Iris pigment epithelial cell (primary cell): ENCODE measurements around the gene CKMT2.

Experiments
- DNase-seq: peaks from one replicate; pipeline ENCODE4 v3.0.0-alpha.2; 2011; ENCODE audit warnings: low read depth

Gene CKMT2

DNA sequence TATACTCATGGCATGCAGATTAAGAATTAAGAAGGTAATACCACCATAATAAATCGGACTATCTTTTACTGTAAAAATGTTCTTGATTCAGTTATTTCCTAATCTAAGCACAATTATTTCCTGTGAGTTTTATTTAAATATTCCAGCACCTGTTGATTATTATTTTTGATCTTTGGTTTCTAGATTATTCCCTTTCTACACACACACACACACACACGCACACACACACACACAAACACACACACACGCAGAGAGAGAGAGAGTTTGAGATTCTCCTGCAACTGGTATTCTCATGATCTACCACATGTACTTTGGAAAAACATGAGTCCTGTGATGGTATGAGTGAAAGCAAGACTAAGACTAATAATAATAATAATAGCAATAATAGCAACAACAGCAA is 17.0 kb upstream of the CKMT2 start:
- no peak for DNase-seq

GRCh38 chr5:81219389-81219788 is 13.7 kb upstream of the CKMT2 start:
- peak; percentile 22 for DNase-seq

GRCh38 chr5:81222285-81222684 is 10.8 kb upstream of the CKMT2 start:
- no peak for DNase-seq

DNA sequence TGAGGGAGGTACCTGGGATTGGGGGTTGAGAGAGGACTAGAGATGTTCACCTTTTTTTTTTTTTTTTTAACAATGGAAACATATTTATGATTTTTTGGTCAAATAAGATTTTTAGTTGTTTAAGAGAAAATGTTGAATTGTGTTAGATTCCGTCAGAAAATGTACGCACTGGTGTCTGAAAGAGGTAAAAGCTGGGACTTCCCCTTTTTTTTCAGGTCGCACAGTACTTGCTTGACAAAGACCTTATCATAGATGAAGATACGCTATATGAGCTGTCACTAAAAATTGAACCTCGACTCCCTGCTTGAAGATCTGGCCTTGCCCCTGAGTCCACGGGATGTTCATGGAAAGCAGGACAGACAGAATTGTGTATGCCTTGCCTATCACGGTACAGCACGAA is 7.7 kb upstream of the CKMT2 start:
- DNase-seq: no peak

DNA sequence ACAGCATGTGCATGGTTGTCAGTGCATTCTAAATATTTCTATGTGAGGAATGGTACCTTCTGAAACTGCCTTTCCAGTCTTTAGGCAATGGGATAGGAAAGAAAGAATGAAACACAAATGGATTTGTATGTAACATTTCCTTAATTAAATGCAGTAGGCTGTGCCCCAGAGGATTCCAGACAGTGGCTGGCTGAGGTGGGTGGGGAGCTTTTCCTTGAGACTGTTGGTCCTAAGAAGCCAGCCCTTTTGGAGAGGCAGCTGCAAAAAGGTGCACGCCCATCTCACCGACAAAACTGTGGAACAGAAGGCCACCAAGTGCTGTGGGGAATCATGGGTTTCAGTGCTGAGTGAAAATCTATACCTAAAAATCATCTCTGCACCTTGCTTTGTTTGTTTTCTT is 6.8 kb upstream of the CKMT2 start:
- no peak for DNase-seq

GRCh38 chr5:81226949-81227348 is 6.2 kb upstream of the CKMT2 start:
- DNase-seq: no peak

- DNase-seq: no peak
These were observed 5.0 kb upstream of the CKMT2 start for GRCh38 chr5:81228084-81228483.

GRCh38 chr5:81230416-81230815 is 2.7 kb upstream of the CKMT2 start:
- DNase-seq: no peak

GRCh38 chr5:81232464-81233079 is 550 bp upstream of the CKMT2 start:
- DNase-seq: peak; percentile 7

DNA sequence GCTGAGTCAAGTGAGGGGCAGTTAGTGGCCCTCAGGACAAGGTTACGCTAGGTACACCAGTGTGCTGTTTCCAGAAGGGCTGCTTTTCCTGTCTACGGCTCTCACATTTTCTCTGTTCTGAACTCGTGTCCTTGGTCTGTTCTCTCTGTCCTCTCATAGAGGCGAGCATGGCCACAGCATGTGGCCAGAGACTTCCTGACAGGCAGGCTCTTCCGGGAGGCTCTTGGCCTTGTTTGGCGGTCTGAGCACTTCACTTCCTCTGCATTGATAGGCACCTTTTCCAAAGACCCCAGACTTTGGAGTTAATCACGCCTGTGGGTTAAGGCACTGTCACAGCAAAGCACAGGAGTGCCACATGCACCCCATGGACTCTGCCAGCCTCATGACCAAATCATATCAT is 1.2 kb downstream of the CKMT2 start:
- DNase-seq: no peak

DNA sequence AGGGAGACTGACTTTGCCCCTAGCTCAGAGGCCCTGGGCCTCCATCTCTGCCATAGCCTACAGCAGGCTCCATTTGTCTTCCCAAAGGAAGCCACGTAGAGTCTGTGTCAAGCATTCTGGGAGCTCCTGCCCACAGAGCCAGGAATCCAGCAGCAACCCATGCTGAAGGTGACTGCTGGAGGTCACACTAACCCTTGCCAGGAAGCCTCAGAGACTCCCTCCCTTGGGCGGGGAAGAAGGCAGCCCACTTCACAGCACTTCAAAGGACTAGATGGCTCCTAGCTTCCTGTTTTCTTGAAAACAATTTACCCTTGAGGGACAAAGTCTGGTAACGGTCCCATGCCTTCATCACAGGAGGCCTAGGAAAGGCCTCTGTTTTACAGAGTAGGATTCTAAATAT is 1.7 kb downstream of the CKMT2 start:
- DNase-seq: no peak

DNA sequence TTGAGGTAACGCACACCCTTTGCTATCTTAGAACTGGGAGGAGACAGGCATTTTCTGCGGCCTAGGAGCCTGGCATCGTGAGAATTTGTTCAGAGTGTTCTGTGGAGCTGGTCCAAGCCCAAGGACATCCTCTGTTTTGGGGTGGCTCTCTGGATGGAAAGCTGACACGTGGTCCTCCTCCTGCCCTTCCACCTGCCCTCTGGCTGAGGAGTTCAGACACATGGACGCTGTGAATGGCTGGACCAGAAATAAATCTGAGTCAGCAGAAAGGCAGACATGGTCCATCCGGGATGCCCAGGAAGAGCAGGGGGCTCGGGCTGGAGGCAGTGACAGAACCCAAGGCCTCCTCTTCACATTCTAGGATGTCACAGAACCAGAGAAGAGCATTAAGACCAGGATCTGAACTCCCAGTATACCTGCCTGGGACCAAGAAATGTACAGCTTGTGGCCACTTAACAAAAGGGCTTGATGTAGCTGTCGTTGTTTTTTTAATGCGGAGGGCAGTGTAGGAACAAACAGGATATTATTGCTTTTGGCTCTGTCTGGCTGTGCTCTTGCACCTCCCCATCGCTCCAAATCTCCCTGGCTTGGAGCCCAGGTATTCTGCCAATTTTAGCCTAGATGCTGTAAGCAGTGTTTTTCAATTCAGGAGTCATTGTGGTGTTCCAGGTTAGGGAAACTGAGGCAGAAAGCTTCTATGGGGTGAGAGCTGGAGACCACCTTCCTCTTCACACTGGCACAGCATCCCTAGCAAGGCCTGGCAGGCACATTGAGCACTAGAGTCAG is 2.4 kb downstream of the CKMT2 start:
- DNase-seq: peak; percentile 9

GRCh38 chr5:81238460-81238859 is 5.3 kb downstream of the CKMT2 start:
- no peak for DNase-seq

- DNase-seq: peak; percentile 10
These were observed 6.5 kb downstream of the CKMT2 start for GRCh38 chr5:81239613-81240012.

DNA sequence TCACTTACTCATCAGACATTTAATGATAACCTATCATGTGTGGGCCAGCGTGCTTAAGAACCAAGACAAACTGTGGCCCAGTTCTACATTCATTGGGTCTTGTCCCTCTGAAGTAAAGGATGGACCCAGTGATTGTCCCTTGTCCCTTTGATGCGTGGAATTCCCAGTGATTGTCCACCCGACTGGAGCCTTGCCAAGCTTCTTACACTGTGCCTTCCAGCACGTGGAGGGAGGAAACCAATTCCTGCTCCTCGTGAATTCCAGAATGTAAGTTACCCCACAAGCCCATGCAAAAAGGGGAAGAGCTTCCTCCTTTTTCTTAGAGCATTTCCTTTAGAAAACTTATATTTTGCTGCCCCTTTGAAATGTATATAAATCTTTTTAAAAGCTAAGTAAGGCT is 7.9 kb downstream of the CKMT2 start:
- DNase-seq: no peak

DNA sequence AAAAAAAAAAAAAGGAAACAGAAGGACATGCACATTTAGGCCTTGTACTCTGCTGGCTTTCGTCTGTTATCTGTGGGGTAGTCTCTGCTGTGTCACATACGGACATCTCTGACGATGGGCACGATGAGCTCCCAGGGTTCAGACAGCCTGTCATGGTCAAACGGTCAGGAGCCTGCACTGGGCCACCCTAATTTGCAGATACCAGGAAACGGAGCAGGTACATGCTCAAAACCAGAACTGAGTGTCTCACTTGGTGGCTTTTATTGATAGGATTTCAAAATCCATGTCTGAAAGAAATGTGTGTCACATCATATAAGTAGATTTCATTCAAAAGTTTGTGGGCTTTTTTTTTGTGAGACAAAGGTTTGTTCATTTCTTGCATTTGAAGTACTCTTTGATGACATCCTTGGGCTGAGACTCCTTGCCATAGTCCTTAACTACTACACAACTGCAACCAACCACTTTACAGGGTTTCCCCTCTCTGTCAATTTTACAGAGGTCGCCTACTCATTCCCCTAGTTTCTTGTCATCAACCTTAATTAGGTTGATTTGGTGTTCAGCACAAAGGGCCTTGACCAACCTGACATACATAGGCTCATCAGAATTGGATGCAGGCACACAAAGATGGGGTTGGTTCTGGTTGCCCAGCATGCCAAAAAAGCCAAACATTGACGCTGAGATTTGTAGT is 9.0 kb downstream of the CKMT2 start:
- DNase-seq: no peak

DNA sequence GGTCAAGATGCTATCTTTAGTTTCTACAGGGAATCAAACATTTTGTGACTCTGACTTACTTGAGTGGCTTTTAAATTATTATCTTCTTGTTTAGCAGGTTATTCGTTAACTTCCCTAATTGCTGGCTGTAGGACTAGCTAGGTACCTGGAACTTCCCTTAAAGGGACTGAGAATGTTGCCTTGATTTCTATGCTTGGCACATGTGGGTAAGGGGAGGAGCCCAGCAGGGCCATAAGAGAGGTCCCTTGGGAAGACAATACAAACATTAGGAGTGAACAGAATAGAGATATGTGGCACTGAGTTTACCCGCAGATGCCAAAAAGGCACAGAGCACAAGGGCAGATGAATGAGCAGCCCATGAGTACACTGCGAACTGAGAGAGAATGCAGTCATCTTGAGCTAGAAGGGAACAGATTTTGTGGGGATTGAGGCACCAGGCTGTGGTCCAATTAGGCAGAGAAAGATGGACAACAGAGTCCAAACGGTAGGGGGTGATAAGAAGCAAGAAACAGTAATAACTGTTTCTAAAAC is 9.8 kb downstream of the CKMT2 start:
- no peak for DNase-seq

DNA sequence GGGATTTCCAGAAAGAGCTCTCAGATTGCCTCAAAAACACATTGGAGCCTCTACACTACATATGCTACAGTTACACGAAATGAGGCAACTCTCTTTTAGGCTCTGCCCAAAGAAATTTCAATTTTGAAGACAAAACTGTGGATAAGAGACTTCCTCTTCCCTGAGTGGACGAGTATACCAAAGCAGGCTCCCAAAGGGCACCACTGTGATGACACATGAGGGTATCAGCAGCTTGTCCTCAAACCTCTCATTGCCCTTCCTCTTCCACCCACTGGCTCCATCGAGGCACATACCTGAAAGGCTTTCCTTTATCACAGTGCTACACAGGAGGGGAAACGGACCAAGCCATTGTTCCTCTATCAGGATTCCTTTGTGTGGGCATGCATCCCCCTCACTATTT is 11.3 kb downstream of the CKMT2 start:
- DNase-seq: no peak

- no peak for DNase-seq
These were observed 12.7 kb downstream of the CKMT2 start for GRCh38 chr5:81245871-81246235.

DNA sequence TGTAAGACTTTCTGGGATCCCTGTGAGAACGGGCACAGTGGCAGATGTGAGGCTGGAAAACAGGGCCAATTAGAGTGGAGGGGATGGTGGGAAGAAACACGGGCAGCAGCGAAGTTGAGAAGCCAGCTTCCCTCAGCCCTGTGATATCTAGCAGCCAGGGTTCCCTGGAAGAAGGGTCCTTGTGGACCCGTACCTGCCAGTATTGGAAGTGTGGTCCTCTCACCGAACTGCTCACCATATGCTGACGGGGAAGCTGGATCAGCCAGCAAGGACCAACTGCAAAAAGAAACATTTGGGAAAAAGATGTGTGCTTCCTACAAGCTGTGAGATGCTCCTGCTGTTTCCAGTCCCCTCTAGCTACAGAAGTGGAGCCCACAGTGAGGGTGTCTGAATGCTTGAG is 13.6 kb downstream of the CKMT2 start:
- DNase-seq: no peak

GRCh38 chr5:81247441-81247972 is 14.4 kb downstream of the CKMT2 start:
- peak; percentile 73 for DNase-seq

GRCh38 chr5:81249240-81249639 is 16.1 kb downstream of the CKMT2 start:
- DNase-seq: no peak

DNA sequence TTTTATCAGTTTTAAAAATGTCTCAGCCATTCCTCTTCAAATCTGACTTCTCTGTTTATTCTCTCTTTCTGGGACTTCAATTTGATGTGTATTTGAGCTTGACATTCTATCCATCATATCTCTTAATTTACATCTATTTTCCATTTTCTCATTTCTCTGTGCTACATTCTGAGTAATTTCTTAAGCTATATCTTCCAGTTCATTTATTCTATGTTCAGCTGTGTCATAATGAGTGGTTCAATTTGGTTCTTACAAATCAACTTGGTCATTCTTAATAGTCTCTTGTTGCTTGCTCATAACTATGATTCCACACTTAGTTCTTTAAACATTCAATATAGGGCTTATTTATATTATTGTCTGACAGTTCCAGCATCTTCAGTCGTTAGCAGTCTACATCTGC is 16.9 kb downstream of the CKMT2 start:
- DNase-seq: no peak
